MCF 10A (cell line): Measurements from ENCODE around the gene HSD17B12. TPM values are rescaled to one million over a fixed set of nuclear protein-coding genes. Genes with fewer than 3 reads are reported as not detected.

Source experiments
- BruUV-seq: library from RNA; stranded (reverse); fragments of 400-500 nt; replicated peaks from 2 replicates; lab custom pipeline; 2021; lab: Mats Ljungman, UMichigan
- CTCF ChIA-PET: fragments of 300-600 bp; sonication (Branson Sonifier 250); formaldehyde crosslinking; extraction: SDS; loops from one replicate; lab custom pipeline; 2021; ENCODE audit warnings: antibody characterized with exemption, inconsistent platforms; lab: Yijun Ruan, JAX
- POLR2A ChIA-PET: fragments of 300-600, 350-650 bp; sonication (Branson Sonifier 250); formaldehyde crosslinking; extraction: SDS; loops from one replicate; lab custom pipeline; 2020; ENCODE audit warnings: antibody characterized with exemption, inconsistent platforms; lab: Yijun Ruan, JAX
- DNase-seq: peaks from one replicate; pipeline ENCODE4 v3.0.0-alpha.2; 2018; ENCODE audit not compliant: unreplicated experiment
- H3K27ac Mint-ChIP-seq: one replicate; pipeline ENCODE4 v1.8.0; 2022; ENCODE audit warnings: mild to moderate bottlenecking, low read depth, mixed read lengths; ENCODE audit not compliant: unreplicated experiment
- H3K27me3 Mint-ChIP-seq: one replicate; pipeline ENCODE4 v1.8.0; 2022; ENCODE audit warnings: mixed read lengths; ENCODE audit not compliant: insufficient read depth, unreplicated experiment
- H3K36me3 Mint-ChIP-seq: one replicate; pipeline ENCODE4 v1.8.0; 2022; ENCODE audit warnings: mild to moderate bottlenecking, moderate library complexity, mixed read lengths; ENCODE audit not compliant: insufficient read depth, unreplicated experiment
- H3K4me1 Mint-ChIP-seq: one replicate; pipeline ENCODE4 v1.8.0; 2022; ENCODE audit warnings: mixed read lengths; ENCODE audit not compliant: insufficient read depth, unreplicated experiment
- H3K4me3 Mint-ChIP-seq: one replicate; pipeline ENCODE4 v1.8.0; 2022; ENCODE audit warnings: mild to moderate bottlenecking, moderate library complexity, mixed read lengths; ENCODE audit not compliant: unreplicated experiment
- H3K9me3 Mint-ChIP-seq: one replicate; pipeline ENCODE4 v1.8.0; 2022; ENCODE audit warnings: mixed read lengths; ENCODE audit not compliant: unreplicated experiment
- CTCF ChIP-seq: fragments of 200-600 bp; IDR thresholded peaks from one replicate; pipeline ENCODE4 v1.8.0; 2022; ENCODE audit warnings: antibody characterized with exemption, mild to moderate bottlenecking; ENCODE audit not compliant: unreplicated experiment
- intact Hi-C: fragments of 100-400 bp; cut with micrococcal nuclease; formaldehyde crosslinking; loops from 2 replicates; pipeline ENCODE4 v1.14.1; 2022
- total RNA-seq: library from RNA; stranded (reverse); gene quantifications from 2 replicates; pipeline ENCODE4 v1.2.3, GENCODE V29; 2022

HSD17B12 gene
- total RNA-seq, 1 experiment from 2014 or later, result 117 TPM

- TF ChIP-seq CTCF, result no peak
- Mint-ChIP-seq H3K27ac (peak overlapping the region; percentile 87), H3K9me3 (peaks cover 7% of the 10 kb centered on the region), H3K4me3 (peak overlapping the region; percentile 91), H3K27me3 (peaks cover 13% of the 10 kb centered on the region), H3K36me3 (peaks cover 27% of the 10 kb centered on the region), H3K4me1 (peaks cover 6% of the 10 kb centered on the region)
- no peak for DNase-seq
- POLR2A ChIA-PET, result interaction anchor here (0.7 to 0.8 kb wide), 2 partner anchors 11 to 49 kb away, joined by 3 to 5 read pairs; no protein-coding TSS in a partner anchor
- no TSS peak for BruUV-seq
- intact Hi-C loops, result loop anchor here (2.0 kb wide), 1 partner anchor 49 kb away; no protein-coding TSS in a partner anchor
- CTCF ChIA-PET, result interaction anchor here (0.6 to 2.4 kb wide), 4 partner anchors 10 to 192 kb away, joined by 3 to 23 read pairs (median 4); no protein-coding TSS in a partner anchor
These were observed 199.5 kb downstream of the HSD17B12 start for GRCh38 chr11:43879789-43880639.

GRCh38 chr11:43880640-43881159 lies 200.2 kb downstream of the HSD17B12 start, which contains the start of gene ALKBH3:
TSS of gene ALKBH3 (plus strand) at chr11:43880831. CDS start at chr11:43882653, 1,822 bp downstream.
- intact Hi-C loops, result loop anchor here (2.0 kb wide), 1 partner anchor 50 kb away; no protein-coding TSS in a partner anchor
- Mint-ChIP-seq H3K27me3 (peaks cover 13% of the 10 kb centered on the region), H3K4me1 (peaks cover 6% of the 10 kb centered on the region), H3K4me3 (peak within 1 kb of the TSS; percentile 91), H3K27ac (peak within 1 kb of the TSS; percentile 87), H3K9me3 (peaks cover 7% of the 10 kb centered on the region), H3K36me3 (peaks cover 31% of the 10 kb centered on the region)
- CTCF ChIA-PET, result interaction anchor here (0.6 to 2.4 kb wide), 3 partner anchors 9 to 379 kb away, joined by 3 to 23 read pairs (median 3); no protein-coding TSS in a partner anchor
- TF ChIP-seq CTCF, result no peak
- DNase-seq, result peak; percentile 91
- POLR2A ChIA-PET, result interaction anchor here (0.6 to 1.6 kb wide), 10 partner anchors 9 to 375 kb away, joined by 3 to 7 read pairs (median 4); partner anchors contain the start of gene EXT2
- BruUV-seq, result no TSS peak

- no peak for TF ChIP-seq CTCF
- no peaks in the 10 kb centered on the region for H3K4me1 Mint-ChIP-seq
- H3K4me3 Mint-ChIP-seq, result no peak overlapping the region
- ChIA-PET CTCF (interaction anchor here (0.6 to 1.2 kb wide), 5 partner anchors 13 to 176 kb away, joined by 3 to 6 read pairs (median 3); no protein-coding TSS in a partner anchor), POLR2A (interaction anchor here (0.6 kb wide), 1 partner anchor 171 kb away, joined by 3 read pairs; no protein-coding TSS in a partner anchor)
- H3K27ac Mint-ChIP-seq, result no peak overlapping the region
- no TSS peak for BruUV-seq
- no peaks in the 10 kb centered on the region for H3K27me3 Mint-ChIP-seq
- peaks cover 55% of the 10 kb centered on the region for H3K36me3 Mint-ChIP-seq
- H3K9me3 Mint-ChIP-seq, result no peaks in the 10 kb centered on the region
- intact Hi-C loops, result no loop called here
- DNase-seq, result no peak
These were observed 212.3 kb downstream of the HSD17B12 start for GRCh38 chr11:43892851-43893250.
